Bronchial epithelial cell (primary cell): ENCODE results near the gene RBM10. TPM values are rescaled to one million over a fixed set of nuclear protein-coding genes. Genes with fewer than 3 reads are reported as not detected.
"Not testable (repeated sequence)": the region's sequence is repeated elsewhere in the genome, so short reads cannot be mapped to it uniquely, and the experiment has no call there.

Experiments used
- DNase-seq: peaks from one replicate; pipeline ENCODE4 v3.0.0-alpha.2; 2010; ENCODE audit warnings: low read depth
- FAIRE-seq: peaks from 2 replicates; lab custom pipeline; 2011; peaks lifted over from hg19 to GRCh38; lab: Jason Lieb, UNC
- H3K27me3 ChIP-seq: 2 replicates; pipeline ENCODE4 v1.5.1; 2011; ENCODE audit warnings: low read length; ENCODE audit not compliant: control insufficient read depth, insufficient read depth
- H3K36me3 ChIP-seq: 2 replicates; pipeline ENCODE4 v1.5.1; 2011; ENCODE audit warnings: low read length; ENCODE audit not compliant: control insufficient read depth, insufficient read depth
- H3K4me3 ChIP-seq: 2 replicates; pipeline ENCODE4 v1.5.1; 2011; ENCODE audit warnings: mild to moderate bottlenecking, low read depth, low read length, control low read depth
- CTCF ChIP-seq: IDR thresholded peaks from 2 replicates; pipeline ENCODE4 v1.5.1; 2011; ENCODE audit warnings: mild to moderate bottlenecking, moderate library complexity, low read length, control low read depth, inconsistent platforms; ENCODE audit not compliant: insufficient read depth, severe bottlenecking
- total RNA-seq: library from RNA; depleted of rRNA; stranded (reverse); fragments of >200 nt; gene quantifications from 2 replicates; pipeline ENCODE4 v1.2.1, GENCODE V29; 2014

The RBM10 gene
- total RNA-seq, 1 donor from 2014 or later = 29.0 TPM

GRCh38 chrX:47112316-47112954 is 32.6 kb upstream of the RBM10 start:
- H3K4me3 ChIP-seq = no peak overlapping the region
- H3K36me3 ChIP-seq = no peaks in the 10 kb centered on the region
- DNase-seq (peak; percentile 3), FAIRE-seq (peak; percentile 70)
- no peaks in the 10 kb centered on the region for H3K27me3 ChIP-seq
- TF ChIP-seq CTCF = no peak

- H3K36me3 ChIP-seq, H3K27me3 ChIP-seq, DNase-seq, H3K4me3 ChIP-seq, FAIRE-seq: not testable (repeated sequence)
These were observed 28.4 kb upstream of the RBM10 start for GRCh38 chrX:47116551-47117110.

GRCh38 chrX:47124466-47124865 is 20.6 kb upstream of the RBM10 start:
- not testable (repeated sequence) for H3K27me3 ChIP-seq, H3K36me3 ChIP-seq, DNase-seq, FAIRE-seq, H3K4me3 ChIP-seq

GRCh38 chrX:47129157-47129898 is 15.7 kb upstream of the RBM10 start:
- Histone ChIP-seq H3K36me3 (no peaks in the 10 kb centered on the region), H3K4me3 (peak overlapping the region; percentile 57), H3K27me3 (no peaks in the 10 kb centered on the region)
- FAIRE-seq = no peak
- no peak for TF ChIP-seq CTCF
- peak; percentile 89 for DNase-seq

- TF ChIP-seq CTCF = no peak
- FAIRE-seq (no peak), DNase-seq (no peak)
- Histone ChIP-seq H3K27me3 (no peaks in the 10 kb centered on the region), H3K36me3 (no peaks in the 10 kb centered on the region), H3K4me3 (peak overlapping the region; percentile 57)
These were observed 15.1 kb upstream of the RBM10 start for GRCh38 chrX:47129899-47130358.

GRCh38 chrX:47133493-47133892 is 11.5 kb upstream of the RBM10 start:
- no peak overlapping the region for H3K4me3 ChIP-seq
- no peaks in the 10 kb centered on the region for H3K36me3 ChIP-seq
- H3K27me3 ChIP-seq = no peaks in the 10 kb centered on the region
- FAIRE-seq (no peak), DNase-seq (no peak)
- TF ChIP-seq CTCF = no peak

GRCh38 chrX:47135650-47136049 is 9.4 kb upstream of the RBM10 start:
- not testable (repeated sequence) for H3K27me3 ChIP-seq, H3K4me3 ChIP-seq, H3K36me3 ChIP-seq, FAIRE-seq
- DNase-seq = peak; percentile 52
